D721Med (cell line): ENCODE data around the gene MED26.
A peak's percentile ranks its signal among the peaks of the same experiment; 100 is the strongest.
"Not testable (repeated sequence)": the region's sequence is repeated elsewhere in the genome, so short reads cannot be mapped to it uniquely, and the experiment has no call there.

Experiments used
- DNase-seq: peaks from one replicate; pipeline ENCODE4 v3.0.0; 2011; ENCODE audit warnings: low spot score; ENCODE audit not compliant: insufficient read length
- FAIRE-seq: peaks from 2 replicates; lab custom pipeline; 2011; peaks lifted over from hg19 to GRCh38; lab: Jason Lieb, UNC
- TF ChIP-seq, protein P1 (sequence below): IDR thresholded peaks from 2 replicates; pipeline ENCODE4 v1.5.1; 2012; ENCODE audit warnings: mild to moderate bottlenecking, control low read depth; ENCODE audit not compliant: insufficient read depth; ENCODE audit errors: missing control alignments

Gene MED26

DNA sequence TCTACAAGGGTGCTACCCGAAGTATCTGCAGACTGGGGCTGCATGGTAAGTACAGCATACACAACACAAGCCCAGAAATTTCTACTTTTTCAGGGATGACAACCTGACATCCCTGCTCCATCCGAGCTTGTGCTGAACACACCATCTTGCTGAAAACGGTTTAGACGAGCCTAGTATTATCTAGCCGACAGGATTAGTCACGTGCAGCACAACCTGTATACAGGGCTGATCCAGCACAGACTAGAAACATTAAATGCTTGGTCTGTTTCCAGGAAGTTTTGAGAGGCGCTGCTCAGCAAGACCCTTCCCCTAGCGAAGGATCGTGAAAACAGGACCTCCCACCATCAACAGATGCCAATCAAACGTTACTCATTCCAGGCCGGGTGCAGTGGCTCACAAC is 27.7 kb upstream of the MED26 start:
- TF ChIP-seq, protein P1, sequence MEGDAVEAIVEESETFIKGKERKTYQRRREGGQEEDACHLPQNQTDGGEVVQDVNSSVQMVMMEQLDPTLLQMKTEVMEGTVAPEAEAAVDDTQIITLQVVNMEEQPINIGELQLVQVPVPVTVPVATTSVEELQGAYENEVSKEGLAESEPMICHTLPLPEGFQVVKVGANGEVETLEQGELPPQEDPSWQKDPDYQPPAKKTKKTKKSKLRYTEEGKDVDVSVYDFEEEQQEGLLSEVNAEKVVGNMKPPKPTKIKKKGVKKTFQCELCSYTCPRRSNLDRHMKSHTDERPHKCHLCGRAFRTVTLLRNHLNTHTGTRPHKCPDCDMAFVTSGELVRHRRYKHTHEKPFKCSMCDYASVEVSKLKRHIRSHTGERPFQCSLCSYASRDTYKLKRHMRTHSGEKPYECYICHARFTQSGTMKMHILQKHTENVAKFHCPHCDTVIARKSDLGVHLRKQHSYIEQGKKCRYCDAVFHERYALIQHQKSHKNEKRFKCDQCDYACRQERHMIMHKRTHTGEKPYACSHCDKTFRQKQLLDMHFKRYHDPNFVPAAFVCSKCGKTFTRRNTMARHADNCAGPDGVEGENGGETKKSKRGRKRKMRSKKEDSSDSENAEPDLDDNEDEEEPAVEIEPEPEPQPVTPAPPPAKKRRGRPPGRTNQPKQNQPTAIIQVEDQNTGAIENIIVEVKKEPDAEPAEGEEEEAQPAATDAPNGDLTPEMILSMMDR: no peak
- DNase-seq: peak; percentile 60
- FAIRE-seq: no peak

DNA sequence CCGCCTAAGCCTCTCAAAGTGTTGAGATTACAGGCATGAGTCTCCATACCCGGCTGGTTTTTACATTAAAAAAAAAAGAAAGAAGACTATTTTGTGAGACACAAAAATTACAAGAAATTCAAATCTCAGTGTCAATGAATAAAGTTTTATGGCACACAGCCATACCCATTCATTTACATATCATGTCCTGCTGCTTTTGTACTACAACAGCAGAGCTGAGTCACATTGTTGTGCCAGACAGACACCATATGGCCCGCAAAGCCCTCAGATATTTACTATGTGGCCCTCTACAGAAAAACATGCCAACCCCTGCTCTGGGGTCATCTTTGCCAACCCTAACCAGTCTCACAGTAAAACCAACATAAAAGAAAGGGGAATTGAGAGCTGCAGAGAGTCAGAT is 26.6 kb upstream of the MED26 start:
- FAIRE-seq: no peak
- no peak for DNase-seq
- TF ChIP-seq, protein P1: no peak

DNA sequence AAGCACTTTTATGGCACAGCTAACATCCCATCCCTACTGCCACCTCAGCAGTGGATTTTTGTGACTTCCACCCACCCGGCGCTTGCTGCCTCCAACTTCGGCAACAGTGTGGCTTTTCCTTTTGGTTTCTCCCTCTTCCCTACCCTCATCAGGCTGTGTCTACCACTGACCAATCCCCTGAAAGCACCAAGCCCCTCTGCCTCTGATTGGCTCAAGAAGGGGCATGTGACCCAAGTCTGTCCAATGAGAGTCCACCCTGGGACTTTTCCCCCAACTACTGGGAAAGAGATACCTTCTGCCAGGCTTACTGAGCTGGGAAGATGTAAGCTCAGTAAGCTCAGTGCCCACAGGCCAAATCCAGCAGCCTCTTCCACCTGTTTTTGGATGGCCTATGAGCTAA is 26.1 kb upstream of the MED26 start:
- DNase-seq (no peak), FAIRE-seq (no peak)
- TF ChIP-seq, protein P1: no peak

DNA sequence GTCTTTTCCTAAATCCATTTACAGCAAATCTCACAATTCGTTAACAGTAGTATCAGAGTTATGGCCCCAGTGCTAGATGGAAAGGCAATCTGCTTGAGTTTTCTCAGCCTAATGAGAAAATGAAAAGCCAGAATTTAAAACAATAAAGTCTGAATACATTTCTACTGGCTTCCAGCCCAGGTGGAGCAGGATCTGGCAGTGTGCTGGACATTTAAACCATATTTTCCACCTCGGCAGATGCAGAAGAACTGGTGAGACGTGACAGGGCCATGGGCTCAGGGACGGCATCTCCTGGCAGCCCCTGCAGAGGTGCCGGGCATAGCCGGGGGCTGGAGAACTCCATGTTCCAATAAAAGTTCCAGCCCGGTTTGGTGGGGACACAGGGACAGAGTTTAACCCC is 24.9 kb upstream of the MED26 start:
- no peak for FAIRE-seq
- DNase-seq: no peak
- TF ChIP-seq, protein P1: no peak

DNA sequence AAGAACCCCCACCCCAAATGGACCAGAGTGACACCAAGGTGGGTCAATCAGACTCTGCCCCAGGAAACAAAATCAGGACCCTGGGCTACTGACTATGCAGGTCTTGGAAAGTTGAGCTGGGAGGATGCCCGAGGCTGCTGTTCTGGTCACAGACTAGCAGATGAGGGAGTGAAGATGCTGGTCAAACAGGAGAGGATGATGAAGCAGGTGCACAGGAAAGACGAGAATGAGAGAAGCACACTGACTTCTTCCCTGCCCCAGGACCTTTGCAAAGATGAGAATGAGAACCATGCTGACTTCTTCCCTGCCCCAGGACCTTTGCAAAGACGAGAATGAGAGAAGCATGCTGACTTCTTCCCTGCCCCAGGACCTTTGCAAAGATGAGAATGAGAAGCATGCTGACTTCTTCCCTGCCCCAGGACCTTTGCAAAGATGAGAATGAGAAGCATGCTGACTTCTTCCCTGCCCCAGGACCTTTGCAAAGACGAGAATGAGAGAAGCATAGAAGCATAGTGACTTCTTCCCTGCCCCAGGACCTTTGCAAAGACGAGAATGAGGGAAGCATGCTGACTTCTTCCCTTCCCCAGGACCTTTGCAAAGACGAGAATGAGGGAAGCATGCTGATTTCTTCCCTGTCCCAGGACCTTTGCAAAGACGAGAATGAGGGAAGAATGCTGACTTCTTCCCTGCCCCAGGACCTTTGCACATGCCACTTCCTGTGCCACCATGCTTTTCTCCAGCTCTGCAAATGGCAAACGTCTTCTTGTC is 23.6 kb upstream of the MED26 start:
- not testable (repeated sequence) for FAIRE-seq, DNase-seq

DNA sequence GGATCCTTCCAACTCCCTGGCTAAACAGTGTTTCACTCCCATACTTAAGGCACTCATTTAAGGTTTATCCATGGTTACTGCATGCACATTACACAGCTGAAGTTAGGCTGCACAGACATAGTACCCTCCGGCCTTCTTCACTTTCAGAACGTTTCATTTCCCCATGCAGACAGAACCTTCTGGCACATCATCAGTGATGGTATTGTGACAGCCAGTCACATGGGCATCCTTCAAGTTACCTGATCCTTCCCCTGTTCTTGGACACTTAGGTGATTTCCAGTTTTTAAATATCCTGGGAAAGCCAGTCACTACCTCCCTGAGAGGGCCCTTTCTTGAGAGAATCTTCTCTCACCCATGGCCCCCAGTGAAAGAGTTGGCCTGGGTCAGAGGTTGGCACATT is 22.8 kb upstream of the MED26 start:
- DNase-seq (no peak), FAIRE-seq (no peak)
- TF ChIP-seq, protein P1: no peak

DNA sequence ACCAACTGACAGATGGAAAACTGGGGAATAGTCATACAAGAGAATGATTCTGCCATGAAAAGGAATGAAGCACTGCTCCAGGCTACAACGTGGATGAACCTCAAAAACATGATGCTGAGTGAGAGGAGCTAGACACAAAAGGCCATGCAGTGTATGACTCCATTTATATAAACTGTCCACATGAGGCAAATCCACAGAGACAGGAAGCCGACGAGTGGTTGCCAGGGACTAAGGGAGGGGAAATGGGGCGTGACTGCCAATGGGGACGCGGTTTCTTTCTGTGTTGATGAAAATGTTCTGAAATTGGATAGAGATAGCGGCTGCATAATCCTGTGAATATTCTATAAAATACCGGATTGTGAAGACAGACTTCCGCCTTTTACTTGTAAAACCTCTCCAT is 21.7 kb upstream of the MED26 start:
- TF ChIP-seq, protein P1: no peak
- DNase-seq: no peak
- FAIRE-seq: no peak
